Endometrial microvascular endothelial cells (primary cell): ENCODE results near the gene HMMR. TPM values are rescaled to one million over a fixed set of nuclear protein-coding genes. Genes with fewer than 3 reads are reported as not detected.

Experiments used
- in situ Hi-C: cut with HindIII; loops from 2 replicates; pipeline ENCODE4 v1.10.0; 2017; ENCODE audit warnings: low sequenced_read_pairs, low pct_unique_long_range_greater_than_20kb; ENCODE audit errors: inconsistent ontology term
- total RNA-seq: library from RNA; depleted of rRNA; stranded (reverse); fragments of >200 nt; gene quantifications from one replicate; pipeline ENCODE4 v1.2.3, GENCODE V29; 2015; ENCODE audit errors: inconsistent ontology term

The HMMR gene
- total RNA-seq, 1 donor from 2014 or later: 52.7 TPM

GRCh38 chr5:163456029-163456589, 4.3 kb upstream of the HMMR start:
- in situ Hi-C loops: no loop called here

DNA sequence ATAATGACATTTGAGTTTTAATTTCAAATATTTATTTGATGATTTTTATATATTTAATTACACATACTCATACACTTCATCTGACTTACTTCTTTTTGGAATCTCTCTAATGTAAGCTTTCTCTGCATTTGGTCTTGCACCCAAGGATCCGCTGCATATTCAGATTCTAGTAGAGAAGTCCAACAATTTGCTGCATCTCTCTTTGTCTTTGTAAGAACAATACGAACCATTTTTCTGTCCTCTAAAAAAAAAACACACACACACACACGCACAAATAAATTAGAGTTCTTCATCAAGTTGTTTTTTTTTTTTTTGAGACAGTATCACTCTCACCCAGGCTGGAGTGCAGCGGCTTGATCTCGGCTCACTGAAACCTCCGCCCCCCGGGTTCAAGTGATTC, 3.6 kb upstream of the HMMR start:
- in situ Hi-C loops: no loop called here

DNA sequence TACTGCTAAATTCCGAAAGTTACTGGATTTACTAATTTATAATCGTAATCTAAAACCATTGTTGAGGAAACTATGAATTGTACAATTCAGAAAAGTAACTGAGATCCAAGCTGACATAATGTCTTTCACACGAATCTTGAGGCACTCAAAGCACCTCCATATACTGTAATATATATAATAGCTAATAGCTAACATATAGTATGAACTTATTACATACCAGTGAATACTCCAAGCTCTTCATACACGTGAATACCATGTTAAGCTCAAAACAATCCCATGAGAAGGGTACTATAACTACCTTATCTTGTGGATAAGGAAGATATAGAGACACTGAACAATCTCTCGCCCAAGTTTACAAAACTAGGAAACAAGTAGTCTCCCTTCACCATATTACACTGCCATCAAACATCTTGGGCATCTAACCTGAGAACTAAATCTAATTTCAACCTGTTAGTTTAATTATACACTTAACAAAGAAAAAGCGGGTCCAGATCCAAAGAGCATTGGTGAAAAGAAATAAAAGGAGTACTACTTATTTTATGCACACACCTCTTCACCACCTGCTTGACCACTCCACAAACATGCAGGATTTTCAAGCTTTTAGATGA, 1.6 kb upstream of the HMMR start:
- in situ Hi-C loops: no loop called here

DNA sequence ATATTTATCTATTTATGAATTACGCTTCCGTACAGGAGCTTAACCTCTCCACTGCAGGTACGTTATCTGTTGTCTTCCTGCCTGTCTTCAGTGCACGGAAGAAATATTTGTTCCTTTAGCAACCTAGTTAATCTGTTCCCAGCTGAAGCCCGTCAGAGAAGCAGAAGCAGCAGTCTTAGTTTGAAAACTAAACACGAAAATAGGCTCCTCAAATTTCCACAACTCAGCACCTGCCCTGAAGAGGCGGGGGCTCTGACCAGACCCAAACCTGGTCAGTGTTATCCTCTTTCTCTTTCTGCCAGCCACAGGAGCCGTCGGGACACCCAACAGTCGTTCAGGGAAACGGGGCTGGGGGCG, 992 bp upstream of the HMMR start:
- in situ Hi-C loops: no loop called here

DNA sequence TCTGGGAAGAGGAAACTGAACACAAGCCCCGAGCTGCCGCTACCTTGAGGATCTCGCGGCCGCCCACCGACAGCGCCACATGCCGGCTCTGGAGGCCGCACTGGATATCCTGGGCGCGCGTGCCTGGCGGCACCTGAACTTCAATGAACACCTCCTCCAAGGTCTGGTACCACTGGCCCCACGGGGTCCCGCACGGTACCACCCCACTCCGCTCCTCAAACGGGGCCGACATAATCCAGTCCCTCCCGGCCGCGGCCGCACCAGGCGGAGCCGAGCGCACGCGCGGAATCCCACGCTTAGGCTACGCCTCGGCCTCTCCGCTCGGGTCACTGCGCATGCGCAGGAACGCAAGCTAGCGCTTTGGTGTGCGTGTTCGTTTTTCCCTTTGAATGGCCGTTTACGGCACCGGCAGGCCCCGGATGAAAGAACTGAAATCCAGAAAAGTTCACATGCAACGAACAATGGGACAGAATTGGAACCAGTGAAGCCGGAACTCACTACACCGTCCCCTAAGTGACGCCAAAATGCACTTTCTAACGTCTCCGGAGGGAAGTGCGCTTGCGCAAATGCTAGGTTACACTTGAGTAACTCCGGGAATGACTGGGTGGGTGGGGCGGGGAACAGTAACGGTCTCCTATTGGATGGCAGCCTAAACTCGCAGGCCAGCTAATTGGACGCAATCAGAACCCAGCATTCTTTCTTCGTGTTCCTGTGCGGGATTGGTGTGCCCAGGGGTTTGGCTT, 442 bp upstream of the HMMR start, which contains the start of gene NUDCD2:
NUDCD2 (minus strand) TSS at position 284 of the 743 bp plus-strand sequence; CDS start at position 232, 52 bp downstream.
- in situ Hi-C loops: no loop called here

DNA sequence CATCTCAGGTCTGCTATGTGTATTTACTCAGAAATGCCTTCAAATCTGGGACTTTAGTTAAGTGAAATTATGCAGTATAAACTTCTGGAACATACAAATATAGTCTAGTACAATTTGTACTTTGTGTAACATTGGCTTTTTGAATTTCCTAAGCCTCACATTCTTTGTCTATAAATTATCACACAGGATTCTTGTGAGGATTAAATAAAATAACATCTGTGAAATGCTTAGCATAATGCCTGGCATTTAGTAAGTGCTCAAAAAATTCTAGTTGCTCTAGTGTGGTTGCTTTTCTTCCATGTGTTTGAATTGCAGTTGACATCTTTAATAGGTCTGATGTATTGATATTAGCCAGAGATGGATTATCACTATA, 2.6 kb downstream of the HMMR start:
- in situ Hi-C loops: no loop called here

DNA sequence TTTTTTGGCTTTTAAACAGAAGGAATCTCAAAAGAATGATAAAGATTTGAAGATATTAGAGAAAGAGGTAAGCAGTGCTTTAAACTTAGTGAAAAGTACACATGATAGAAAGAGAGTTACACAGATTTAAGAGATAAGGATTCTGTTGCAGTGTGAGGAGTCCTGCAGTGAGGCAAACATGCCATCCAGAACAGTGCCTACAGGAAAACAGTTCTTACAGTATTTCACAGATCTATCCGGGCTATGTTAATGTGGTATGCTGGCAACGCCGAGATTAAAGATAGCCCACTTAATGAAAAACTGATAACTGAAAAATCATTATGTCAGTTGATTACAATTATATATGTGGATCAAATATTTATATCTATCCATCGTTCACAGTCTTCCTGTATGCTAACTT, 7.2 kb downstream of the HMMR start:
- in situ Hi-C loops: no loop called here

DNA sequence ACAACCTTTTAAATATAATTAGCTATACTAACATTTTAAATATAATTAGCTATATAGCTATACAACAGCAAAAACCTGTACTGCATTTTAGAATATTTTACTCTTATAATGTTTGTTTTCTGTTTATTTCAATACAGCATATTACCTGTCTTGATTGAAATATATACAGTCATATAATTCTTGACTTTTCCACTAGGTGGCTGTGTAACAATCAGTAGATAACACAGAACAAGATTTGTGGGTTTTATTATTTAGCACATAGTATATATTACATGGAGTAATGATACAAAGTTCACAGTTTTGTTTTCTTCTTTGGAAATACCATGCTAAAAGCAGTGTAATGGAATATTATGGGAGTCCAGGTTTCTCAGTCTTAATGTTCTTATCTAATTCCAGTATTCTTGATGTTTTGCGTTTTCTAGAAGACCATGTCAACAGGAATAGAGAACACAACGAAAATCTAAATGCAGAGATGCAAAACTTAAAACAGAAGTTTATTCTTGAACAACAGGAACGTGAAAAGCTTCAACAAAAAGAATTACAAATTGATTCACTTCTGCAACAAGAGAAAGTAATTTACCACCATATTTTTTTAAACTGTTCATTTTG, 13.3 kb downstream of the HMMR start:
- in situ Hi-C loops: no loop called here

DNA sequence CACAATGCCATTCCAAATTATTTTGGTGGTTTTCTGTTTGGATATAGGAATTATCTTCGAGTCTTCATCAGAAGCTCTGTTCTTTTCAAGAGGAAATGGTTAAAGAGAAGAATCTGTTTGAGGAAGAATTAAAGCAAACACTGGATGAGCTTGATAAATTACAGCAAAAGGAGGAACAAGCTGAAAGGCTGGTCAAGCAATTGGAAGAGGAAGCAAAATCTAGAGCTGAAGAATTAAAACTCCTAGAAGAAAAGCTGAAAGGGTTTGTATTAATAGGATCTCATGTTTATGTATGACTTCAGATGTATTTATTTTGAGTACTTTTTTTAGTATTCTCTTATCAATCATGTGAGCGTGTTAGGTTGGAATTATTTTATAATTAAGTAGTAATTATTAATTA, 15.0 kb downstream of the HMMR start:
- in situ Hi-C loops: no loop called here

DNA sequence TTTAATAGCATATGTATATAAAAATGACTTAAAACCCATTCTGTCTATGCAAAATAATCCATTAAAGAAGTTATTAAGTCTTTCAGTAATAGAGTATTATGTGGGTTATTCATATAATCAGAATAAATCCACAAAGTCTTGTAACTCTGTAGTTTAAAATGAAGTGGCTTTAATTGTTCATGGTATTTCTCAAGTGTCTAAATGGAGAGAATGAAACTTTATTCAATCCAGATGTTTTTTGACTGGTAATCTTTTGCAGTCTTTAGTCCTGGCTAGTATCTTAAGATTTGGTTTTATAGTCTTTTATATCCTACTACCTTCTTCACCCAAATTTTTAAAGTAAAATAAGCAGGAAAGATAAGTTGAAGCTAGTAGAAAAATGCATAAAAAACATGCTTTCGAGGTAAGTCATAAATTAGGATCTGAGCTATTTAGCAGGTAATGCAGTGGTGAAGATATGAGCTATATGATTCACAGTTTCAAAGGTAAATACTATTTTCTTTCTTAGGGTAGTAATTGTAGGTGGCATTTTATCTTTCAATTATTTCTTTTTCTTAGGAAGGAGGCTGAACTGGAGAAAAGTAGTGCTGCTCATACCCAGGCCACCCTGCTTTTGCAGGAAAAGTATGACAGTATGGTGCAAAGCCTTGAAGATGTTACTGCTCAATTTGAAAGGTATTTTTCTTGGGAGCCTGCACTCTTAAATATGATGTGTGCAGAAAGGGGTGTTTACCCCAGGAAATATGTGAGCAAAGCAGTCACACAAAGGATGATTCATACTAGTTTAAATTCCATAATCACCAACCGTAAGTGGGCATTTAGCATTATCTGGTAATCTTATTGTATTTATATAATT, 17.9 kb downstream of the HMMR start:
- in situ Hi-C loops: no loop called here

DNA sequence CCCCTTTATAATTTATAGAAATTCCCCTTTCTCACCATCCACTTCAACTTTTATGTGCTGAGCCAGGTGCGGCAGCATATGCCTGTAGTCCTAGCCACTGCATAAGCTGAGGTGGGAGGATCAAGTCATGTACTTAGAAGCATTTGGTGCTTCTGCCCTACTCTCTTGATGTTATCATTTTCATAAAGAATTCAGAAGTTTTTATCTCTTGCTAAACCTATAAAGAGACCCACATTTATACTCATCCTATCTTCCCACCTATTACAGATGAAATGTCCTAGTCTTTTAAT, 18.5 kb downstream of the HMMR start:
- in situ Hi-C loops: no loop called here

DNA sequence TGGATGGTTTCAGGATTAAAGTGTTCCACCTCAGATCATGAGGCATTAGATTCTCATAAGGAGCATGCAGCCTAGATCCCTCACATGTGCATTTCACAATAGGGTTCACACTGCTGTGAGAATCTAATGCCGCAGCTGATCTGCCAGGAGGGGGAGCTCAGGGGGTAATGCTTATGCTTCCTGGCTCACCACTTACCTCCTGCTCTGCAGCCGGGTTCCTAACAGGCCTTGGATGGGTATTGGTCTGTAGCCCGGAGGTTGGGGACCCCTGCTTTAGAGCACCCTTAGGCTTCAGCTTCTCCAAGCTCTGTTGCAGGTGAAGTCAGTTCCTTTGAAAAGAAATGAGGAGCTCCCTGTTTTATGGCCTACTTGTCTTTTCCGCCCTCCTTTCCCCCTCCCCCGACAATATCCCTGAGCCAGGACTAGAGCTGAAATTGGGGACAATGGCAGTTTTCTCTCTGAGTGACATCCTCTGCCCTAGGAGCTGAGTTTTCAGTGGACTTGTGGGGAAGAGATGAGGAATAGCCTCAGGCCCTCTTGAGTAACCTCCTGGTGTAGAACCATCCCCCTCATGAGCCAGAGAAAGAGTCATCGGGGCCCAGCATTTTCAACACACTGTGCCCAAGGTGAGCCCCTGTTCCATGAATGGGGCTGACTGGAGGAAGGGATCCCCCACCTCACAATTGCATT, 28.8 kb downstream of the HMMR start:
- in situ Hi-C loops: no loop called here

DNA sequence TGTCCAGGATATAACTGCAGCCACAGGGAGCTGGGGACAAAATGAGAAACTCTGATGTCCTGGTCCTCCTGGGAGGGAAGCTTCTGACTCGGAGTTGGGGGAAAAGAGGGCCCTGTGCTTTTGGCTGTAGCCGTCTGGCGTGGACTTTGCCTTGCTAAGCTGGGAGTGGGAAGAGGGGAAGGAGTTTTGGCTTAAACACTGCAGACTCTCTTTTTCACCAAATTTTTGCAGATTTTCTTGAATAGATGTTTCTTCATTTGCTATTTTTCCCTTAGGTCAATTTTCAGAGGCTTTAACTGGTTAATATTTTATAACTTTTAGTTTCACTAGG, 29.3 kb downstream of the HMMR start:
- in situ Hi-C loops: no loop called here

DNA sequence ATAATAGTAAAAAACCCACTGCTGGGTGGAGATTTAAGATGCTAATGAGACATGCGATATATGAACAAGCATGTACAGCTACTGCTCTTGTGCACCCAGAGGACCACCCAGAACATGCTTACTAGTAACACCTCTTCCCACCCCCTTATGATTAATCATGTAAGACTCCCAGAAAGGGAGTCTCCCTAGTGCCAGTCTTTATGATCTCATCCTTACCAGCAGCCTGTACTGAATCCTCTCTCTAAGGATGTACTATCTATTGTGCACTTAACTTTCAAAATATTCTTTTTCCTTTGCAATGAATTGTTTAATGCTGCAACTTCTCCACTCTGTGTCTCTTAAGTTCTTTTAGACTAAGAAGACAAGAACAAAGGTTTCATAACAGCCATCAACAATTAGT, 35.9 kb downstream of the HMMR start:
- in situ Hi-C loops: no loop called here

GRCh38 chr5:163497315-163497714, 36.9 kb downstream of the HMMR start:
- in situ Hi-C loops: no loop called here

DNA sequence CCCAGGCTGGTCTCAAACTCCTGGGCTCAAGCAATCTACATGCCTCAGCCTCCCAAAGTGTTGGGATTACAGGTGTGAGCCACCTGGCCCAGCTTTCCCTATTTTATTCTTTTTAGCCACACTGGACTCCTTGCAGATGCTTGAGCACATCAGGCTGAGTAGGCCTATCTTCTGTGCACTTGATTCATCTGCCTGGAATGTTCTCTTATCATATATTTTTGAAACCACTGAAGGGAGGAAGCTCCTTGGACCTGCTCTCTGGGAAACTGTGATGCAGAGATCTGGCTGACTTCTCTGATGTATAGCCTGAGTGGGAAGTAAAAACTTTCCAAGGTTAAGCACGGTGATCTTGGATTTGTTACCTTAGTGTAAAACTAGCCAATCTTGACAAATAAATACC, 38.5 kb downstream of the HMMR start:
- in situ Hi-C loops: no loop called here

DNA sequence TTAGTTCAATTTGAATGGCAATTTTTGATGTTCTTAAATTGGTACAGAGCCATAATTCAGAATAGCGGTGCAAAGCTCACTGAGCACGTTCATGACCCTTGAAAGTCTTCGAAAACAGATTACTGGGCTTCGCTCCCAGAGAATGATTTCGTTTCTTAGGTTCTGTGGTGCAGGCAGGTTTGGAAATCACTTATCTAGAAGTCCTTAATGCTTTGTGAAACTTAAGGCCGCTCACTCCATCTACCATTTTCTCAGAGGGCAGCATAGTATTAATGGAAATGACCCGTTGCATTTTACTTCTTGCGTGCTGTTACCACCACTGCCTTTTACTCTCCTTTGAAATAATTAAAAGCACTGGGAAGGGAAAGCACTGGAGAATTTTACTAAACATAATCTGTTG, 42.1 kb downstream of the HMMR start:
- in situ Hi-C loops: no loop called here

DNA sequence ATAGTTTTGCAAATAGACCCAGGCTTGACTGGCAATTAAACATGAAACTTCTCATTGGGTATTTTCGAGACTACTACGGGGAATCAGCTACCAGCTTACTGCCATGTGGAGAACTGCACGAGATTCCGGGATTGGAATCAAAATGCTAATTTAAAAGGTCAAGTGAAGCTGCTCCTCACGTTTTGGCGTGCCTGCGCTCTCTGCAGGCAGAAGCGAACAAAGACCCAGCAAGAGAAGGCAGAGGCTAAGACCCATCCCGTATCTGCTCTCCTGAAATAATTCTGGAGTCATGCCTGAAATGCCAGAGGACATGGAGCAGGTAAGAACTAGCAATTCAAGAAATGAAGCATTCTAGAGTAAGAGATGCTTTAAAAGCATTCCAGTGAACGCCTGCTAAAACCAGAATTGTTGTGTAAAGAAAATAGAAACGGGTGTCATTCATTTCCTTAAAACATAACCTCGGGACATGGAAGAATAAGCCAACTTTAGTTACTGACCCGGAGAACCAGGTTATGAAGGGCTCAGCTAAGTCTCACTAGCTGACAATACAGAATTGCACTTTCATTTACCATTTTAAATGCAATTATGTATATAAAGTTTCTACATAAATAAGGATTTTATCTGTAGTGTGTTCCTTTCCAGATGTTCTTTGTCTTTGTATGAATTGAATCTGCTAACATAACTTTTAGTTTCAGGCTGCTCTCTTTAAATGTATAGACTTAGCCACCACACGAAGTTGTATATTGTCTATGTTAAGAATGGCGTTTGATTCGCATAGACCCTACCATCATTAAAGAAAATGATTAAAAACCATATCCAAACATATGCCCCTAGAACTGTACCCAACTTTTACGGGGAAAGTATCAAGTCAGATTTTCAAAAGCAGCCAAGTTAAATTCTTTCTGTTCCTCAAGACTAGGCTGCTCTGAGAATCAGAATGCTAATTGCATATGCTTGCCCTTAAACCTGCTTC, 43.0 kb downstream of the HMMR start:
- in situ Hi-C loops: no loop called here
